HEK293T (cell line): Measurements from ENCODE around the gene PACRG.
"Not testable (repeated sequence)": the region's sequence is repeated elsewhere in the genome, so short reads cannot be mapped to it uniquely, and the experiment has no call there.

ENCODE experiments used
- ARNT ChIP-seq: fragments of 450-650 bp; IDR thresholded peaks from 2 replicates; pipeline ENCODE4 v1.6.1; 2017; ENCODE audit warnings: mild to moderate bottlenecking
- BHLHE40 ChIP-seq: fragments of 450-650 bp; IDR thresholded peaks from 2 replicates; pipeline ENCODE4 v1.6.1; 2016; ENCODE audit warnings: mild to moderate bottlenecking, moderate library complexity, borderline replicate concordance
- CTBP1 ChIP-seq: fragments of 450-650 bp; IDR thresholded peaks from 2 replicates; pipeline ENCODE4 v1.6.1; 2016; ENCODE audit warnings: borderline replicate concordance
- FOXA1 ChIP-seq: fragments of 450-650 bp; IDR thresholded peaks from 2 replicates; pipeline ENCODE4 v1.6.1; 2016; ENCODE audit warnings: mild to moderate bottlenecking
- FOXM1 ChIP-seq: fragments of 450-650 bp; IDR thresholded peaks from 2 replicates; pipeline ENCODE4 v1.6.1; 2017; ENCODE audit warnings: mild to moderate bottlenecking, borderline replicate concordance
- L3MBTL2 ChIP-seq: fragments of 450-650 bp; conservative IDR thresholded peaks from 2 replicates; pipeline ENCODE4 v1.6.1; 2016; ENCODE audit warnings: mild to moderate bottlenecking
- LEF1 ChIP-seq: fragments of 450-650 bp; IDR thresholded peaks from 2 replicates; pipeline ENCODE4 v1.6.1; 2017; ENCODE audit warnings: mild to moderate bottlenecking, borderline replicate concordance
- ZNF384 ChIP-seq: fragments of 450-650 bp; IDR thresholded peaks from 2 replicates; pipeline ENCODE4 v1.6.1; 2016
- TF ChIP-seq, protein P1 (sequence below): fragments of 450-650 bp; IDR thresholded peaks from 2 replicates; pipeline ENCODE4 v1.6.1; 2016

DNA sequence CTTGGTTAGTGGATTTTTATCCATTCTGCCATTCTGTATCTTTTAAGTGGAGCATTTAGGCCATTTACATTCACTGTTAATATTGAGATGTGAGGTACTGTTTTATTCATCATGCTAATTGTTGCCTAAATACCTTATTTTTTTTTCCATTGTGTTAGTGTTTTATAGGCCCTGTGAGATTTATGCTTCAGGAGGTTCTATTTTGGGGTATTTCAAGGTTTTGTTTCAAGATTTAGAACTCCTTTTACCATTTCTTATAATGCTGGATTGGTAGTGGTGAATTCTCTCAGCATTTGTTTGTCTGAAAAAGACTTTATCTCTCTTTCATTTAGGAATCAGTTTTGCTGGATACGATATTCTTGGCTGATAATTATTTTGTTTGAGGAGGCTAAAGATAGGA is 255.5 kb downstream of the PACRG start:
- TF ChIP-seq FOXM1, L3MBTL2, ZNF384, LEF1, BHLHE40, CTBP1, FOXA1, ARNT: not testable (repeated sequence)
- TF ChIP-seq, protein P1, sequence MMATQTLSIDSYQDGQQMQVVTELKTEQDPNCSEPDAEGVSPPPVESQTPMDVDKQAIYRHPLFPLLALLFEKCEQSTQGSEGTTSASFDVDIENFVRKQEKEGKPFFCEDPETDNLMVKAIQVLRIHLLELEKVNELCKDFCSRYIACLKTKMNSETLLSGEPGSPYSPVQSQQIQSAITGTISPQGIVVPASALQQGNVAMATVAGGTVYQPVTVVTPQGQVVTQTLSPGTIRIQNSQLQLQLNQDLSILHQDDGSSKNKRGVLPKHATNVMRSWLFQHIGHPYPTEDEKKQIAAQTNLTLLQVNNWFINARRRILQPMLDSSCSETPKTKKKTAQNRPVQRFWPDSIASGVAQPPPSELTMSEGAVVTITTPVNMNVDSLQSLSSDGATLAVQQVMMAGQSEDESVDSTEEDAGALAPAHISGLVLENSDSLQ: not testable (repeated sequence)
